Epithelial cell of proximal tubule (primary cell): Measurements from ENCODE around the gene RAB15. TPM values are rescaled to one million over a fixed set of nuclear protein-coding genes. Genes with fewer than 3 reads are reported as not detected.

ENCODE experiments used
- DNase-seq: peaks from one replicate; pipeline ENCODE4 v3.0.0-alpha.2; 2011; ENCODE audit warnings: low read depth
- H3K4me3 ChIP-seq: 2 replicates; pipeline ENCODE4 v1.5.1; 2011; ENCODE audit warnings: low read depth, mild to moderate bottlenecking, low read length
- total RNA-seq: library from RNA; depleted of rRNA; stranded (reverse); fragments of >200 nt; gene quantifications from 2 replicates; pipeline ENCODE4 v1.2.3, GENCODE V29; 2015
- TF ChIP-seq, protein P1 (sequence below): conservative IDR thresholded peaks from 2 replicates; pipeline ENCODE4 v1.5.1; 2012; ENCODE audit warnings: low read depth, mild to moderate bottlenecking, low read length

The RAB15 gene
- total RNA-seq, 1 donor from 2014 or later = 21.2 TPM

DNA sequence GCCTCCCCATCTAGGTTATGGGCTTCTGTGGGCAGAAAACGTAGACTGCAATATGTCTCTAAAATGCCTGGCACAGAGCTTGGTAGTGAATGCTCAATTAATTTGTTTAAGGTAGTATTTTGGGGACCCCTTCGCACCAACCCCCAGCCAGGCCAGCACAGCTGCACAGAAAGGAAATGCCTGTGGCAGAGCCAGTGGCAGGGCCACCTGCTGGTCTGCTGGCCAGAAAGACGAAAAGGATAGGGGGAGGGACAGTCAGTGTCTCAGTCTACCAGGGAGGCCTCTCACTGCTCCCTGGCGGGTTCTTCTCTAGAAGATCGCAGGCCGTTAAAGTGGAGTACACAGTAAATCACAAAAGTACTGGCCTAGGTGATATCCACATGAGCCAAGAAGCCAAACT lies 3.5 kb downstream of the RAB15 start:
- TF ChIP-seq, protein P1, sequence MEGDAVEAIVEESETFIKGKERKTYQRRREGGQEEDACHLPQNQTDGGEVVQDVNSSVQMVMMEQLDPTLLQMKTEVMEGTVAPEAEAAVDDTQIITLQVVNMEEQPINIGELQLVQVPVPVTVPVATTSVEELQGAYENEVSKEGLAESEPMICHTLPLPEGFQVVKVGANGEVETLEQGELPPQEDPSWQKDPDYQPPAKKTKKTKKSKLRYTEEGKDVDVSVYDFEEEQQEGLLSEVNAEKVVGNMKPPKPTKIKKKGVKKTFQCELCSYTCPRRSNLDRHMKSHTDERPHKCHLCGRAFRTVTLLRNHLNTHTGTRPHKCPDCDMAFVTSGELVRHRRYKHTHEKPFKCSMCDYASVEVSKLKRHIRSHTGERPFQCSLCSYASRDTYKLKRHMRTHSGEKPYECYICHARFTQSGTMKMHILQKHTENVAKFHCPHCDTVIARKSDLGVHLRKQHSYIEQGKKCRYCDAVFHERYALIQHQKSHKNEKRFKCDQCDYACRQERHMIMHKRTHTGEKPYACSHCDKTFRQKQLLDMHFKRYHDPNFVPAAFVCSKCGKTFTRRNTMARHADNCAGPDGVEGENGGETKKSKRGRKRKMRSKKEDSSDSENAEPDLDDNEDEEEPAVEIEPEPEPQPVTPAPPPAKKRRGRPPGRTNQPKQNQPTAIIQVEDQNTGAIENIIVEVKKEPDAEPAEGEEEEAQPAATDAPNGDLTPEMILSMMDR = no peak
- no peak overlapping the region for H3K4me3 ChIP-seq
- no peak for DNase-seq

DNA sequence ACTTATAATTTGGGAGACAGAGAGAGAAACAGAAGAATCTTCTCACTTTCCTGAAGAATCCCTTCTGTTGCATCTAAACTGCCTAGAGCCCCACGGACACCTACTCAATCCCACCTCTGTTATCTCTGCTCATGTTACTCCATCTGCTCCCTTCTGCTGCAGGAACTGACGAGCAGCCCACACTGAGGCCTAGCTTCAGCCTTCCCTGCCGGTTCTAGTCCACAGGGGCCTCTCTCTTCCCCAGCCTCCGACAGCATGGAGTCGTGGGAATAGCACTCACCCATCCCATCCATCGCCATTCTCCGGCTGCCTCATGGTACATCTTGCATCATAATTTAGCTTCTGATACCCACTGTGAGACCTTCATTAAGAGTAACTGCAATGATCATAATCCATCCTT lies 4.0 kb downstream of the RAB15 start:
- TF ChIP-seq, protein P1 = no peak
- no peak overlapping the region for H3K4me3 ChIP-seq
- DNase-seq = no peak

DNA sequence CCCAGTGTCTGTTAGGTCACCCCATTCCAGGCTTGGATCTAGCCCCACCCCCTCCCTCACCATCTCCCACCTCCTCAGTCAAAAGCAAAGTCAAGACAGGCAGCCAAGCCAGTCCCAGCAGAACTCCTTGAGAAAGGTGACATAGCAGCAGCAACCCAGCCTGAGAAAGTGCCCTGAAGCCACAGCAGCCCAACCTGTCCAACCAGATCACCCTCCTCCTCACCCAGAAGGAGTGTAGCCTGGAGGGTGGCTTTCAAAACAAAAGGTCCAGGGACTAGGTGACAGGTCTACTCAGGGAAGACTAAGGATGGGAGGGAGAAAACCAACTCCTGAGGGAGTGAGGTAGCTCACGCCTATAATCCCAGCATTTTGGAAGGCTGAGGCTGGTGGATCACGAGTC lies 5.2 kb downstream of the RAB15 start:
- no peak overlapping the region for H3K4me3 ChIP-seq
- no peak for DNase-seq
- TF ChIP-seq, protein P1 = no peak

DNA sequence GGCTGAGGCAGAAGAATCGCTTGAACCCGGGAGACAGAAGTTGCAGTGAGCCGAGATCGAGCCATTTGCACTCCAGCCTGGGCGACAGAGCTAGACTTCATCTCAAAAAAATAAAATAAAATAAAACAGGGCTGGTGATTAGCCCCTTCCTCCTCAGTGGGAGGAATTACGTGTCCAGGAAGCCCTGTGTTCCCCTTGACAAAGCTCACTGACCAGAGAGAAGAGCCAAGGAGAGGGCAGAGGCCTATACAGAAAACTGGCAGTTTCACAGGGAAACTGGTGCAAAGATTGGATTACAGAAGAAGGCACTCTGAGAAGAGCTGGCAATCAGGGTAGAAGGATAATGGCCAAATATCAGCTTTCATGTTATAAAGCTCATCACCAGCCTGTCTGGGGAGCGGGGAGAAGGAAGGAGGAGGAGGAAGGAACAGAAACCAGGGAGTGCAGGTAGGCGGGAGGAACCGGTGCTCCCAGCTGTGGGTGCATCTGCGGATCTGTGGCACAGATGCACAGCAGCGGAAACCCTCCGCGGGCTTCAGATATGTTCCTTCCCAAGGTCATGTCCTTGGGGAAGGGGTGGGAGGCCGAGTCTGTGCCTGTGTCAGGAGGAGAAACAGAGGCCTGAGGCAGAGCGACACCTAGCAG lies 6.7 kb downstream of the RAB15 start:
- H3K4me3 ChIP-seq = no peak overlapping the region
- TF ChIP-seq, protein P1 = no peak
- no peak for DNase-seq

DNA sequence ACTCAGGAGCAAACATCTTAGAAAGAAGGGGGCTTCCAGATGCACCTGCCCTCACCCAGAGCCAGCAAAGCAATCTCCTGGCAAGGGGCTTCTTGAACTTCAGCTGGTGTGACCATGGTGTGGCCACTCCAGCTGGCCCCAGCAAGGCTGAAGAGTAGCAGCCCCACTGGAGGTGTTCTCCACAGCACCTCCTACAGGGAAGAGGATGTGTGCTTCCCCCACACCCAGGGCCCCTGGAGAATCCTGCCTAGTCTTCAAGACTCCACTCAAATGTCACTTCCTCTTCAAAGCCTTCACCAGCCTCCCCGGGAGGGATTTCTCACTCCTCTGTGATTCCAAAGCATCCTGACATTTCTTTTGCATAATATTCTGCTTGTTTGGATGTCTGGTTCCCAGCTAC lies 8.5 kb downstream of the RAB15 start:
- TF ChIP-seq, protein P1 = peak; percentile 20
- DNase-seq = no peak
- H3K4me3 ChIP-seq = no peak overlapping the region

DNA sequence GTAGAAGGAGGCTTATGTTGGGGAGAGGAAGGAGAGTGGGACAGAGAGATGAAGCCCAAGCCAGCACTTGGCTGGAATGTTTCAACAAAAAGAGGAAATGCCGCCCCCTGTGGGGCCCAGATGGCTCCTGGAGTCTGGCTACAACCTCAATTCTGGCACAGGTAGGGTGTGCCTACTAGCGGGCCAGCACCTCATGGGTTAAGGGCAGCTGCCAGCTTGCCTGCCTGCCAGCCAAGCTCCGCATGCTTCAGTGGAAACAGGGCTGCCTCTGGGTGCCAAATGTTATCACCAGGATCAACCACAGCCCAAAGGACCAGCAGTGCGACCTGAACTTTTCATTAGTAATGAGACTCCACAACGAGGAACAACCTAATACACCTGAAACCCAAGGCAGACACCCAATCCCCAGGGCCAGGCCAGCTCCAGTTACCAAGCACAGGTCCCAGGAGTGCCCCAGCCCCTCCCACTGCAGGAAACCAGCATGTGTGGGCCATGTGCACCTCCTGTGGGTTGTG lies 11.3 kb downstream of the RAB15 start:
- no peak for DNase-seq
- TF ChIP-seq, protein P1 = peak; percentile 39
- H3K4me3 ChIP-seq = no peak overlapping the region

DNA sequence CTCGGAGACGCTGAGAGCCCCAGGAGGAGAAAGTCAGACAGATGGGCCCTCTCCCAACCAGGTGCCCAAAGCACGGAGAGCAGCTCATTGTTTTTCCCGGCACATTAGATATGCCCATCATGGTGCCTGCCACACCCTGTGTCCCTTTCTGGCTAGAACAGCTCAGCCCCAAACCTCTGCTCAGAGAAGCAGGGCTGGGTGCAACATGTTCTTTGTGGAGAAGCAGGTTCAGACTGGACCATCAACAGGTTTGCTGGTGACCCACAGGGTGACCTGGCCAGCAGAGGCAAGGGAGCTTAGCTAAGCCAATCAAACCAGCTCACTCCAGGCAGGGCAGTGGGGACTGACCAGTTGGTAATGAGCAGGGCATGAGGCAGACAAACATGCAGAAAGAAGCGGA lies 13.4 kb downstream of the RAB15 start:
- no peak overlapping the region for H3K4me3 ChIP-seq
- no peak for DNase-seq
- TF ChIP-seq, protein P1 = no peak
